A549 (cell line): Measurements from ENCODE around the gene SLC5A5. TPM values are rescaled to one million over a fixed set of nuclear protein-coding genes. Genes with fewer than 3 reads are reported as not detected.
A peak's percentile ranks its signal among the peaks of the same experiment; 100 is the strongest.

Experiments
- ATAC-seq, 2 experiments: fragments of 200-7000 bp in 1 of 2; fragments of >200 bp in 1 of 2; cut with Nextera tagmentation in 1 of 2; cut with Tn5 transposase in 1 of 2; 3 replicates each; pipeline versions ENCODE4 v1.8.0 to v1.9.1; 2018 to 2020; ENCODE audit warnings: mild to moderate bottlenecking in 1 of 2, moderate library complexity in 1 of 2
- CTCF ChIA-PET: fragments of 300-600 bp; sonication (Branson Sonifier 250); formaldehyde crosslinking; extraction: SDS; loops from one replicate; lab custom pipeline; 2021; ENCODE audit warnings: antibody characterized with exemption, inconsistent platforms; lab: Yijun Ruan, JAX
- POLR2A ChIA-PET: fragments of 350-600 bp; formaldehyde crosslinking; extraction: SDS; loops from one replicate; lab custom pipeline; 2021; ENCODE audit warnings: antibody characterized with exemption, inconsistent platforms; lab: Yijun Ruan, JAX
- DNase-seq, 2 experiments: peaks; one replicate each; pipeline versions ENCODE4 v3.0.0 to v3.0.0-alpha.2; 2011 to 2016; ENCODE audit warnings: low read depth in 1 of 2, low spot score in 1 of 2
- FAIRE-seq: peaks from 2 replicates; lab custom pipeline; 2011; peaks lifted over from hg19 to GRCh38; lab: Jason Lieb, UNC
- H3K27ac ChIP-seq, 2 experiments: fragments of >200 bp; sonication (Bioruptor Twin); formaldehyde crosslinking; 3 replicates each; pipeline ENCODE4 v1.5.1; 2016 to 2017
- H3K4me1 ChIP-seq: fragments of >200 bp; sonication (Bioruptor Twin); formaldehyde crosslinking; 3 replicates; pipeline ENCODE4 v1.6.1; 2016
- H3K4me2 ChIP-seq: fragments of >200 bp; sonication (Bioruptor Twin); formaldehyde crosslinking; 3 replicates; pipeline ENCODE4 v1.6.1; 2016
- H3K4me3 ChIP-seq: fragments of >200 bp; sonication (Bioruptor Twin); formaldehyde crosslinking; 3 replicates; pipeline ENCODE4 v1.5.1; 2016
- H3K9me3 ChIP-seq: fragments of >200 bp; sonication (Bioruptor Twin); formaldehyde crosslinking; 3 replicates; pipeline ENCODE4 v1.6.1; 2016
- CBX2 ChIP-seq: fragments of 200-600 bp; sonication (generic); IDR thresholded peaks from 2 replicates; pipeline ENCODE4 v1.6.1; 2016; ENCODE audit warnings: low read depth, mild to moderate bottlenecking, borderline replicate concordance
- CHD4 ChIP-seq: fragments of 200-600 bp; sonication (generic); IDR thresholded peaks from 2 replicates; pipeline ENCODE4 v1.6.1; 2016; ENCODE audit warnings: antibody characterized with exemption, mild to moderate bottlenecking, borderline replicate concordance
- EHF ChIP-seq: fragments of 250-450 bp; sonication (Bioruptor Pico); IDR thresholded peaks from 2 replicates; pipeline ENCODE4 v1.5.0; 2020; ENCODE audit warnings: mild to moderate bottlenecking
- EHMT2 ChIP-seq: fragments of 200-600 bp; sonication (generic); IDR thresholded peaks from 2 replicates; pipeline ENCODE4 v1.6.1; 2016; ENCODE audit warnings: antibody characterized with exemption, low read depth, mild to moderate bottlenecking, moderate library complexity
- EP300 ChIP-seq, 2 experiments: fragments of >200 bp; sonication (Bioruptor Twin); formaldehyde crosslinking; IDR thresholded peaks; 2 replicates in 1 of 2; 3 replicates in 1 of 2; pipeline ENCODE4 v1.6.1; 2016 to 2017
- ESRRA ChIP-seq: fragments of 150-350 bp; IDR thresholded peaks from 2 replicates; pipeline ENCODE4 v1.6.1; 2014; ENCODE audit warnings: mild to moderate bottlenecking, low read length, borderline replicate concordance
- FOSB ChIP-seq: fragments of 250-450 bp; sonication (Bioruptor Pico); IDR thresholded peaks from 2 replicates; pipeline ENCODE4 v1.5.0; 2020; ENCODE audit warnings: mild to moderate bottlenecking, moderate library complexity
- HOXA7 ChIP-seq: fragments of 250-450 bp; sonication (Bioruptor Pico); IDR thresholded peaks from 2 replicates; pipeline ENCODE4 v1.5.0; 2020; ENCODE audit warnings: mild to moderate bottlenecking, moderate library complexity
- HOXB5 ChIP-seq: fragments of 250-450 bp; sonication (Bioruptor Pico); IDR thresholded peaks from 2 replicates; pipeline ENCODE4 v1.5.0; 2020; ENCODE audit warnings: mild to moderate bottlenecking, moderate library complexity
- JUN ChIP-seq, 2 experiments: fragments of >200 bp; sonication (Bioruptor Twin); formaldehyde crosslinking; IDR thresholded peaks; 2 replicates in 1 of 2; 3 replicates in 1 of 2; pipeline ENCODE4 v1.6.1; 2016 to 2017
- KDM5A ChIP-seq: fragments of 200-600 bp; sonication (generic); IDR thresholded peaks from 2 replicates; pipeline ENCODE4 v1.6.1; 2016; ENCODE audit warnings: antibody characterized with exemption, mild to moderate bottlenecking
- NPAS2 ChIP-seq: fragments of 250-450 bp; sonication (Bioruptor Pico); IDR thresholded peaks from 2 replicates; pipeline ENCODE4 v1.8.0; 2022; ENCODE audit warnings: mild to moderate bottlenecking, moderate library complexity, borderline replicate concordance
- PHF8 ChIP-seq: fragments of 200-600 bp; sonication (generic); IDR thresholded peaks from 2 replicates; pipeline ENCODE4 v1.6.1; 2016; ENCODE audit warnings: low read depth, mild to moderate bottlenecking, antibody characterized with exemption, moderate library complexity, borderline replicate concordance
- POLR2A ChIP-seq: IDR thresholded peaks from 2 replicates; pipeline ENCODE4 v1.6.1; 2012; ENCODE audit warnings: mild to moderate bottlenecking, low read length
- RAD21 ChIP-seq, 2 experiments: fragments of >200 bp in 1 of 2; sonication (Bioruptor Twin) in 1 of 2; formaldehyde crosslinking in 1 of 2; IDR thresholded peaks in 1 of 2; conservative IDR thresholded peaks in 1 of 2; 2 replicates in 1 of 2; 3 replicates in 1 of 2; pipeline ENCODE4 v1.6.1; 2012 to 2018; ENCODE audit warnings: inconsistent platforms in 1 of 2
- RCOR1 ChIP-seq: fragments of 150-350 bp; IDR thresholded peaks from 2 replicates; pipeline ENCODE4 v1.6.1; 2014; ENCODE audit warnings: antibody characterized with exemption, low read length, low read depth
- RFX5 ChIP-seq: fragments of 450-650 bp; IDR thresholded peaks from 2 replicates; pipeline ENCODE4 v1.7.1; 2014; ENCODE audit warnings: antibody characterized with exemption, mild to moderate bottlenecking, moderate library complexity
- RNF2 ChIP-seq: fragments of 200-600 bp; sonication (generic); IDR thresholded peaks from 2 replicates; pipeline ENCODE4 v1.6.1; 2016; ENCODE audit warnings: low read depth, mild to moderate bottlenecking, antibody characterized with exemption, moderate library complexity, borderline replicate concordance
- SREBF2 ChIP-seq: fragments of 450-650 bp; IDR thresholded peaks from 2 replicates; pipeline ENCODE4 v1.6.1; 2014; ENCODE audit warnings: mild to moderate bottlenecking, moderate library complexity
- TFCP2L1 ChIP-seq: fragments of 250-450 bp; sonication (Bioruptor Pico); IDR thresholded peaks from 2 replicates; pipeline ENCODE4 v1.5.0; 2021; ENCODE audit warnings: mild to moderate bottlenecking
- TP53 ChIP-seq: fragments of 250-450 bp; sonication (Bioruptor Pico); IDR thresholded peaks from 2 replicates; pipeline ENCODE4 v1.5.0; 2021; ENCODE audit warnings: mild to moderate bottlenecking, moderate library complexity
- ZFP36 ChIP-seq: fragments of 450-650 bp; IDR thresholded peaks from 2 replicates; pipeline ENCODE4 v1.6.1; 2014; ENCODE audit warnings: borderline replicate concordance; ENCODE audit not compliant: partially characterized antibody
- ZNF302 ChIP-seq: fragments of 250-450 bp; sonication (Bioruptor Pico); IDR thresholded peaks from 2 replicates; pipeline ENCODE4 v1.9.0; 2021; ENCODE audit warnings: inconsistent platforms, mild to moderate bottlenecking, moderate library complexity
- ZSCAN20 ChIP-seq: fragments of 250-450 bp; sonication (Bioruptor Pico); IDR thresholded peaks from 2 replicates; pipeline ENCODE4 v1.8.0; 2022; ENCODE audit warnings: mild to moderate bottlenecking, moderate library complexity
- WGBS: methylation state at CpG from one replicate; pipeline ENCODE4 v1.1.6; 2017; ENCODE audit errors: missing lambda C conversion rate; 5-methylcytosine and 5-hydroxymethylcytosine counted together
- polyA plus RNA-seq, 4 experiments: library from polyadenylated mRNA; depleted of rRNA in 3 of 4; stranded (reverse); fragments of >200 nt; fragmentation: RNase III in 1 of 4; extraction: RNeasy Plus Mini Kit Qiagen cat#74134 plus additional on column Dnase treatment in 1 of 4; gene quantifications; 2 replicates in 3 of 4; 3 replicates in 1 of 4; pipeline ENCODE4 v1.2.3, GENCODE V29; 2011 to 2017
- TF ChIP-seq, protein P1 (sequence below): IDR thresholded peaks from 2 replicates; pipeline ENCODE4 v1.6.1; 2012
- TF ChIP-seq, protein P2 (sequence below): fragments of 150-350 bp; IDR thresholded peaks from 2 replicates; pipeline ENCODE4 v1.6.1; 2014; ENCODE audit warnings: low read depth, mild to moderate bottlenecking, low read length
- TF ChIP-seq, protein P3 (sequence below): fragments of >200 bp; sonication (Bioruptor Twin); formaldehyde crosslinking; IDR thresholded peaks from 3 replicates; pipeline ENCODE4 v1.5.1; 2016
- TF ChIP-seq, protein P4 (sequence below): IDR thresholded peaks from 2 replicates; pipeline ENCODE4 v1.6.1; 2012; ENCODE audit warnings: low read depth, borderline replicate concordance
- TF ChIP-seq, protein P5 (sequence below): IDR thresholded peaks from 2 replicates; pipeline ENCODE4 v1.6.1; 2012
- TF ChIP-seq, protein P6 (sequence below): fragments of 250-450 bp; sonication (Bioruptor Pico); IDR thresholded peaks from 2 replicates; pipeline ENCODE4 v1.5.0; 2021; ENCODE audit warnings: mild to moderate bottlenecking, moderate library complexity, borderline replicate concordance

Gene SLC5A5
- polyA plus RNA-seq, 2 of the 4 experiments (the other 2 are of a cell fraction), result 0.06 to 0.25 TPM

DNA sequence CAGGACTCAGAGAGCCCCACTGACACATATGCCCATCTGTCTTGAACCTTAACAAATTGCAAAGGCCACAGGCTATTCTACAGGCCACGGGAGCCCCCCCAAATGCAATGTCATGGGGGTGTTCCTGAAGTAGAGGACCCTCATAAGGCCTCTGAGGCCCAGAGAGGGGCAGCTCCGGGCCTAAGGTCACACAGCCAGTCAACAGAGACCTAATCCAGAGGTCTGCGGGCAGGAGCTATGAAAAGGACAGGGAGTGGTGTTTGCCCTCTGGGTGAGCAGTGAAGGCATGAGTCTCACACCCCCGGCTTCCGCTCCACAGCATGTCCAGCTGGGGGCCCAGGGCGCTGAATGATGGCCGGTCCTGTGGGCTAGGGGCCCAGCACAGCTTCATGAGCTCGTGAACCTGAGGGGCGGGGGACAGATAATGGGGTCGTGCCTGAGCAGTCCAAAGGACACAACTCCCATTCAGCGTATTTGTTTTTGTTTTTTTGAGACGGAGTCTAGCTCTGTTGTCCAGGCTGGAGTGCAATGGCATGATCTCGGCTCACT is 45.2 kb upstream of the SLC5A5 start:
- no peak for TF ChIP-seq ZNF302 (CRISPR knock-in tag)
- TF ChIP-seq RAD21 (conservative IDR thresholded peaks at IDR 0.05 in 1 of 2, IDR thresholded peaks at IDR 0.05 in 1 of 2), result no peak
- no peak for TF ChIP-seq POLR2A
- TF ChIP-seq RFX5, result no peak
- TF ChIP-seq, protein P1, sequence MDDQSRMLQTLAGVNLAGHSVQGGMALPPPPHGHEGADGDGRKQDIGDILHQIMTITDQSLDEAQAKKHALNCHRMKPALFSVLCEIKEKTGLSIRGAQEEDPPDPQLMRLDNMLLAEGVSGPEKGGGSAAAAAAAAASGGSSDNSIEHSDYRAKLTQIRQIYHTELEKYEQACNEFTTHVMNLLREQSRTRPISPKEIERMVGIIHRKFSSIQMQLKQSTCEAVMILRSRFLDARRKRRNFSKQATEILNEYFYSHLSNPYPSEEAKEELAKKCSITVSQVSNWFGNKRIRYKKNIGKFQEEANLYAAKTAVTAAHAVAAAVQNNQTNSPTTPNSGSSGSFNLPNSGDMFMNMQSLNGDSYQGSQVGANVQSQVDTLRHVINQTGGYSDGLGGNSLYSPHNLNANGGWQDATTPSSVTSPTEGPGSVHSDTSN, result no peak
- TF ChIP-seq, protein P2, sequence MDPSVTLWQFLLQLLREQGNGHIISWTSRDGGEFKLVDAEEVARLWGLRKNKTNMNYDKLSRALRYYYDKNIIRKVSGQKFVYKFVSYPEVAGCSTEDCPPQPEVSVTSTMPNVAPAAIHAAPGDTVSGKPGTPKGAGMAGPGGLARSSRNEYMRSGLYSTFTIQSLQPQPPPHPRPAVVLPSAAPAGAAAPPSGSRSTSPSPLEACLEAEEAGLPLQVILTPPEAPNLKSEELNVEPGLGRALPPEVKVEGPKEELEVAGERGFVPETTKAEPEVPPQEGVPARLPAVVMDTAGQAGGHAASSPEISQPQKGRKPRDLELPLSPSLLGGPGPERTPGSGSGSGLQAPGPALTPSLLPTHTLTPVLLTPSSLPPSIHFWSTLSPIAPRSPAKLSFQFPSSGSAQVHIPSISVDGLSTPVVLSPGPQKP, result no peak
- no peak for TF ChIP-seq EHF (CRISPR knock-in tag)
- TF ChIP-seq, protein P3, sequence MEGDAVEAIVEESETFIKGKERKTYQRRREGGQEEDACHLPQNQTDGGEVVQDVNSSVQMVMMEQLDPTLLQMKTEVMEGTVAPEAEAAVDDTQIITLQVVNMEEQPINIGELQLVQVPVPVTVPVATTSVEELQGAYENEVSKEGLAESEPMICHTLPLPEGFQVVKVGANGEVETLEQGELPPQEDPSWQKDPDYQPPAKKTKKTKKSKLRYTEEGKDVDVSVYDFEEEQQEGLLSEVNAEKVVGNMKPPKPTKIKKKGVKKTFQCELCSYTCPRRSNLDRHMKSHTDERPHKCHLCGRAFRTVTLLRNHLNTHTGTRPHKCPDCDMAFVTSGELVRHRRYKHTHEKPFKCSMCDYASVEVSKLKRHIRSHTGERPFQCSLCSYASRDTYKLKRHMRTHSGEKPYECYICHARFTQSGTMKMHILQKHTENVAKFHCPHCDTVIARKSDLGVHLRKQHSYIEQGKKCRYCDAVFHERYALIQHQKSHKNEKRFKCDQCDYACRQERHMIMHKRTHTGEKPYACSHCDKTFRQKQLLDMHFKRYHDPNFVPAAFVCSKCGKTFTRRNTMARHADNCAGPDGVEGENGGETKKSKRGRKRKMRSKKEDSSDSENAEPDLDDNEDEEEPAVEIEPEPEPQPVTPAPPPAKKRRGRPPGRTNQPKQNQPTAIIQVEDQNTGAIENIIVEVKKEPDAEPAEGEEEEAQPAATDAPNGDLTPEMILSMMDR, result no peak
- TF ChIP-seq ZFP36, result no peak
- TF ChIP-seq, protein P4, sequence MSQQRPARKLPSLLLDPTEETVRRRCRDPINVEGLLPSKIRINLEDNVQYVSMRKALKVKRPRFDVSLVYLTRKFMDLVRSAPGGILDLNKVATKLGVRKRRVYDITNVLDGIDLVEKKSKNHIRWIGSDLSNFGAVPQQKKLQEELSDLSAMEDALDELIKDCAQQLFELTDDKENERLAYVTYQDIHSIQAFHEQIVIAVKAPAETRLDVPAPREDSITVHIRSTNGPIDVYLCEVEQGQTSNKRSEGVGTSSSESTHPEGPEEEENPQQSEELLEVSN, result no peak
- no peak for TF ChIP-seq CBX2
- no peak for TF ChIP-seq EHMT2
- 75% methylated on average over 11 of the region's 13 CpGs for WGBS
- no peak for FAIRE-seq
- ChIA-PET CTCF (interaction anchor here (1.1 to 2.3 kb wide), 2 partner anchors 23 to 29 kb away, joined by 3 to 6 read pairs; no protein-coding TSS in a partner anchor), POLR2A (no interaction called here)
- no peak for DNase-seq
- Histone ChIP-seq H3K4me2 (no peak overlapping the region), H3K9me3 (no peaks in the 10 kb centered on the region), H3K27ac (no peak overlapping the region), H3K4me1 (peaks cover 4% of the 10 kb centered on the region; the same call in 1 of the 3 replicates), H3K4me3 (no peak overlapping the region)
- ATAC-seq, result no peak

DNA sequence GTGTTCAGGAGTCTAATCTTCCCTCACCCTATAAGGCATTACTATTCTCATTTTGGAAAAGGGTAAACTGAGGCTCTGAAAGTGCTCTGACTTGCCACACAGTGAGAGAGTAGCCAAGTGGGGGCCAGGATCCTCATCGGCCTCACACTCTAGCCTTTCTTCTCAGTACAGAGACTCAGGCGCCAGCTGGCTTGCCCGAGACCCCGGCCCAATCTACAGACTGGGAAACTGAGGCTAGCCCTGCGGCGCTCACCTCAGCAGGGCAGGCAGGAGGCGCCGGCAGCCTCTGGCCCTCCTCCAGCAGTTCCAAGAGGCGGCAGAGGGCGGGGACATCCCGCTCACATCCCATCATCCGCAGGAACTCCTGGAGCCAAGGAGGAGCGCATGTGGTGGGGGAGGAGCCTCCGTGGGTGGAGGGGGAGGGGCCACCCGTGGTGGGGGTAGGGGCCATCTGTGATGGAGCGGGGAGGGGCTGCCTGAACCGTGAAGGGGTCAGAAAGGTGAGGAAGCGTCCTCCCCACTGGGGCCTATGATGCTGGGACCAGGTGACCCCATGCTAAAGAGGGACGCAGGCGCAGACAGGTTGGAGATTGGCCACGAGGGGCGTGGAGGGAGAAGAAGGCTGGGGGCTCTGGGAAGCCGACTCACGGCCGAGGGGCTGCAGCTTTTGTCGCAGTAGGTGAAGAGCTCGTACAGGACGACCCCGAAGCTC is 41.7 kb upstream of the SLC5A5 start:
- Histone ChIP-seq H3K4me3 (peak overlapping the region; percentile 55), H3K4me2 (peak overlapping the region; percentile 100), H3K9me3 (no peaks in the 10 kb centered on the region), H3K4me1 (peaks cover 4% of the 10 kb centered on the region; the same call in 1 of the 3 replicates), H3K27ac (peak overlapping the region; percentile 88 to 89)
- FAIRE-seq, result no peak
- WGBS, result 2% methylated on average over 13 of the region's 29 CpGs
- ATAC-seq, result peak; percentile 79 to 84
- peak; percentile 82 to 87 for DNase-seq
- CTCF ChIA-PET, result interaction anchor here (0.7 to 1.2 kb wide), 3 partner anchors 11 to 45 kb away, joined by 3 to 4 read pairs (median 3); partner anchors contain the start of gene RPL18A
- POLR2A ChIA-PET, result interaction anchor here (0.7 to 1.3 kb wide), 5 partner anchors 13 to 111 kb away, joined by 3 to 9 read pairs (median 4); partner anchors contain the start of genes B3GNT3, MAP1S and RPL18A
- TF ChIP-seq TFCP2L1 (CRISPR knock-in tag), result no peak
- TF ChIP-seq RCOR1, result no peak
- no peak for TF ChIP-seq KDM5A
- TF ChIP-seq EHF (CRISPR knock-in tag), result no peak
- TF ChIP-seq NPAS2, result no peak
- no peak for TF ChIP-seq ZSCAN20
- TF ChIP-seq, protein P5, sequence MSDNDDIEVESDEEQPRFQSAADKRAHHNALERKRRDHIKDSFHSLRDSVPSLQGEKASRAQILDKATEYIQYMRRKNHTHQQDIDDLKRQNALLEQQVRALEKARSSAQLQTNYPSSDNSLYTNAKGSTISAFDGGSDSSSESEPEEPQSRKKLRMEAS, result peak; percentile 47; the same call in 1 of the 2 replicates
- no peak for TF ChIP-seq RNF2
- TF ChIP-seq, protein P6, sequence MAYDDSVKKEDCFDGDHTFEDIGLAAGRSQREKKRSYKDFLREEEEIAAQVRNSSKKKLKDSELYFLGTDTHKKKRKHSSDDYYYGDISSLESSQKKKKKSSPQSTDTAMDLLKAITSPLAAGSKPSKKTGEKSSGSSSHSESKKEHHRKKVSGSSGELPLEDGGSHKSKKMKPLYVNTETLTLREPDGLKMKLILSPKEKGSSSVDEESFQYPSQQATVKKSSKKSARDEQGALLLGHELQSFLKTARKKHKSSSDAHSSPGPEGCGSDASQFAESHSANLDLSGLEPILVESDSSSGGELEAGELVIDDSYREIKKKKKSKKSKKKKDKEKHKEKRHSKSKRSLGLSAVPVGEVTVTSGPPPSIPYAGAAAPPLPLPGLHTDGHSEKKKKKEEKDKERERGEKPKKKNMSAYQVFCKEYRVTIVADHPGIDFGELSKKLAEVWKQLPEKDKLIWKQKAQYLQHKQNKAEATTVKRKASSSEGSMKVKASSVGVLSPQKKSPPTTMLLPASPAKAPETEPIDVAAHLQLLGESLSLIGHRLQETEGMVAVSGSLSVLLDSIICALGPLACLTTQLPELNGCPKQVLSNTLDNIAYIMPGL (CRISPR knock-in tag), result no peak
- 0 out of 5 replicates have a peak, but pooled peaks of 1 of the 2 experiments have one; percentile 8 for TF ChIP-seq JUN (IDR thresholded peaks at IDR 0.05)
- TF ChIP-seq POLR2A, result no peak
- TF ChIP-seq EP300 (IDR thresholded peaks at IDR 0.05), result no peak
- TF ChIP-seq SREBF2, result no peak
- no peak for TF ChIP-seq TP53 (CRISPR knock-in tag)
- TF ChIP-seq HOXB5 (CRISPR knock-in tag), result no peak
- no peak for TF ChIP-seq FOSB (CRISPR knock-in tag)
- TF ChIP-seq PHF8, result no peak
- TF ChIP-seq ESRRA, result no peak
- peak; percentile 74; the same call in 1 of the 2 replicates for TF ChIP-seq CHD4
- TF ChIP-seq HOXA7 (CRISPR knock-in tag), result no peak
